Activated T-cell treated with anti-CD3 and anti-CD28 coated beads for 24 hours (primary cell): Measurements from ENCODE around the gene POLR1B.
"Not testable (repeated sequence)": the region's sequence is repeated elsewhere in the genome, so short reads cannot be mapped to it uniquely, and the experiment has no call there.

ENCODE experiments used
- DNase-seq: peaks from one replicate; pipeline ENCODE4 v3.0.0-alpha.2; 2020; ENCODE audit warnings: low read depth

The POLR1B gene

GRCh38 chr2:112600634-112601033 lies 58.4 kb downstream of the POLR1B start:
- no peak for DNase-seq

- no peak for DNase-seq
Measured at GRCh38 chr2:112601754-112602153, 59.5 kb downstream of the POLR1B start.

- no peak for DNase-seq
Measured at GRCh38 chr2:112602917-112603316, 60.7 kb downstream of the POLR1B start.

DNA sequence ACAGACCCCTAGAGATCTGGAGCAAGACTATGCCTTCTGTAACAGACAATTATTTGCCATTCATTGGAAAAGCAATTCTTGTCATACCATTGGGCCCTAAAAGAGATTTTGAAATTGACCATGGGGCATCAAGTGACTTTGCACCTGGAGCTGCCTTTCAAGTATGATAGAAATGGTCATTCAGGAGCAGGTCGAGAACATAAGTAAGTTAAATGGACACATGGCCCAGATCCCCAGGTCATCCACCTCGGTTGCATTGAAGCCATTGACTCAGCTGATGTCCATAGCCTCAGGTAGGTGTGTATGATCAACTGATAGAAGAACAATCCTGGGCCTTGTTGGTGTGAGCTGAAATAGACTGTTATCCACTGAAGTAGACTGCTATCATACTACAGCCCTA lies 61.5 kb downstream of the POLR1B start:
- DNase-seq = no peak

- no peak for DNase-seq
Measured at GRCh38 chr2:112604952-112605351, 62.7 kb downstream of the POLR1B start.

- DNase-seq = no peak
Measured at GRCh38 chr2:112605926-112606325, 63.7 kb downstream of the POLR1B start.

GRCh38 chr2:112606547-112606946 lies 64.3 kb downstream of the POLR1B start:
- no peak for DNase-seq

DNA sequence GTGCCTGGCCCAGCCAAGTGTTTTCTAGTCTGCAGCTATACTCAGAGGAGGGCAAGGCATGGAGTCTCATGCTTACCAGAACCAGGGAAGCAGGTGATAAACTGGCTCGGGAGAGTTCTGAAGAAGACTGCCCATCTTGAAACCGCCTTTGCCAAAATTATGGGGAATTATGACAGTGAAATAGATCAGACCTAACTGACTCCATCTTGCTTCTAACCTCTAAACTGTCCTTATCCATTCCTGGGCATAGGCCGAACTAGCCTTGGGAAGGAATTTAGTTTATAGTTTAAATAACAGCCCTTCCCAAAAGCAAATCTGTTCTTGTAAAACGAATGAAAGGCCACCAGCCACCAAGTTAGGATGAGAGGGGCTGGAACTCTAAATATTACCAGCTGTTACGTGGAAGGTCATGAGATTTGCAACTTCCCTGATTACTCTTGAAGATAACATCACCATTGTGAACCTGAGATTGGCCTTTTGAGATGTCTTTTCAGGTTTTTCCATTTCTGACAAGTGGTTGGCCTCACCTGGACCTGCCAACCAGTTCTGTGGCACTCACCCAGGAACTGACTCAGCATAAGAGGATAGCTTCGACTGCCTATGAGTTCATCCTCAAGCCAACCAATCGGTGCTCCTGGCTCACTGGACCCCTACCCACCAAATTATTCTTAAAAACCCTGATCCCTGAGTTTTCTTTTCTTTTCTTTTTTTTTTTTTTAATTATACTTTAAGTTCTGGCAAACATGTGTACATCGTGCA lies 65.6 kb downstream of the POLR1B start:
- DNase-seq = no peak

GRCh38 chr2:112609320-112609719 lies 67.1 kb downstream of the POLR1B start:
- DNase-seq = not testable (repeated sequence)

- not testable (repeated sequence) for DNase-seq
Measured at GRCh38 chr2:112612283-112612682, 70.0 kb downstream of the POLR1B start.

DNA sequence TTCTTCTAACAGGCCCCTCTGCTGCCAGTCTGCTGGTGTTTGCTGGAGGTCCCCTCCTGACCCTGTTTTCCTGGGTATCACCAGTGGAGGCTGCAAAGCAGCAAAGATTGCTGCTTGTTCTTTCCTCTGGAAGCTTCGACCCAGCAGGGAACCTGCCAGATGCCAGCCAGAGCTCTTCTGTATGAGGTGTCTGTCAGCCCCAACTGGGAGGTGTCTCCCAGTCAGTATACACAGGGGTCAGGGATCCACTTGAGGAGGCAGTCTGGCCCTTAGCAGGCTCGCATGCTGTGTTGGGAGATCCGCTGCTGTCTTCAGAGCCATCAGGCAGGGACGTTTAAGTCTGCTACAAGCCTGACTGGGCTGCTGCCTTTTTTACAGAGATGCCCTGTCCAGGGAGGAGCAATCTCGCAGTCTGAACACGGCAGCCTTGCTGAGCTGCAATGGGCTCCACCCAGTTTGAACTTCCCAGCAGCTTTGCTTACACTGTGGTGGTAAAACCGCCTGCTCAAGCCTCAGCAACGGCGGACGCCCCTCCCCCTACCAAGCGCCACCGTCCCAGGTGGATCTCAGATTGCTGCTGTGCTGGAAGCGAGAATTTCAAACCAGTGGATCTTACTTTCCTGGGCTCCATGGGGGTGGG lies 72.1 kb downstream of the POLR1B start:
- no peak for DNase-seq

DNA sequence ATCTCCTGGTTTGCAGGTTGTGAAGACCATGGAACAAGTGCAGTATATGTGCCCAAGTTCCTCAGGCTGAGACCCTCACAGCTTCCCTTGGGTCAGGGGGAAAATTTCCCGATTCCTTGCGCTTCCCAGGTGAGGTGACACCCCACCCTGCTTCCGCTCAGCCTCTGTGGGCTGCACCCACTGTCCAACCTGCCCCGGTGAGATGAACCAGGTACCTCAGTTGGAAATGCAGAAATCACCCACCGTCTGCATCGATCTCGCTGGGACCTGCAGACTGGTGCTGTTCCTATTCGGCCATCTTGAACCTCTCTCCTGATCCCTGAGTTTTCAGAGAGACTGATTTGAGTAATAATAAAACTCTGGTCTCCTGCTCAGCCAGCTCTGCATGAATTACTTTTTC lies 72.8 kb downstream of the POLR1B start:
- no peak for DNase-seq

DNA sequence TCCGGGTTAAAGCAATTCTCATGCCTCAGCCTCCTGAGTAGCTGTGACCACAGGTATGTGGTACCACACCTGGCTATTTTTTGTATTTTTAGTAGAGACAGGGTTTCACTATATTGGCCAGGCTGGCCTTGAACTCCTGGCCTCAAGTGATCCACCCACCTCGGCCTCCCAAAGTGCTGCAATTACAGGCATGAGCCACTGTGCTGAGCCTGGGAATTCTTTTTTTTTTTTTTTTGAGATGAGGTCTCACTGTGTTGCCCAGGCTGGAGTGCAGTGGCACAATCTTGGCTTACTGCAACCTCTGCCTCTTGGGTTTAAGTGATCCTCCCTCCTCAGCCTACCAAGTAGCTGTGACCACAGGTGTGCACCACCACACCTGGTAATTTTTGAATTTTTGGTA lies 73.5 kb downstream of the POLR1B start:
- not testable (repeated sequence) for DNase-seq

GRCh38 chr2:112618383-112618782 lies 76.1 kb downstream of the POLR1B start:
- DNase-seq = no peak

GRCh38 chr2:112621790-112622527 lies 79.7 kb downstream of the POLR1B start:
- DNase-seq = no peak

DNA sequence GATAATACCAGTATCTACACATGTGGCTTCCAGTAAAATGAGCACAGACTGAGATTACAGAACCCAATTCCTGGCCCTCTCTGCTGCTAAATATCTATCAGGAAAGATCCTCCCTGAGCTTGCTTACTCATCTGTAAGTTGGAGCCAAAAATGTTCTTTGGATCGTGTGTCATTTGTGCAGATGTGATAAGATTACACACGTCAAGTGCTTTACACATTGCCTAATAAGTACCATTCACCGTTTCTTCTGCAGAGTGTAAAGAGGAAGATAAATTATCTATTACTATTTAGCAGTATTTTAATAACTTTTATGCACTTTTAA lies 80.2 kb downstream of the POLR1B start:
- no peak for DNase-seq

DNA sequence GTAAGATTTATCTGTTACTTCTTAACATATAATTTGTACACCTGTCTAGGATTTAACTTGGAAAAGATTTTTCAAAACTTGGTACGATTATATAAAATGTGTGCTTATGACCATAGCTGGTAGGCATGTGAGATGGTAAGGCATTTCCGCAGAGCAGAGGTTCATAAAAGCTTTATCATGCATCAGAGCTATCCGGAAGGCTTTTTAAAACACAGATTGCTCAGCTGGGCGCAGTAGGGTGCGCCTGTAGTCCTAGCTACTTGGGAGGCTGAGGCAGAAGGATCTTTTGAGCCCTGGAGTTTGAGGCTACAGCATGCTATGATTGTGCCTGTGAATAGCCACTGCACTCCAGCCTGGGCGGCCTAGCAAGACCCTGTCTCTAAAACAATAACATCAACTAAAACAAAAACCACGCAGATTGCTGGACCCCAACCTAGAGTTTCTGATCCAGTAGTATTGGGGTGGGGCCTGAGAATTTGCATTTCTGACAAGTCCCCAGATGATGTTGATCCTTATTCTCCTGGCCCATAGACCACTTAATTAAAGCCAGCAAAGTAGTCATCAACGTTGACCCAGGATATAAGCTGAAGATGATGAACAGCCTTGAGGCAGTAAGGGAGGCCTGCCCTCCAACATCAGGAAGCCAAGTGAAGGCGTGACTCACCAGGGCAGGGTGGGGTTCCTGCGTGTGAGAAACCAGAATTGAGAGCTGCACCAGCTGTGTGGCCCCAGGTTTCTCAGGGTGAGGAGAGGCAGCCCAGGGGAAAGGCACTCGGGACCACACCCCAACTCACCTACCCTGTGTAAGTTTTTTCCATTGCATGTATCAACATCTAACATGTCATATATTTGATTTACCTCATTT lies 81.9 kb downstream of the POLR1B start:
- DNase-seq = peak; percentile 63

- no peak for DNase-seq
Measured at GRCh38 chr2:112625474-112626114, 83.3 kb downstream of the POLR1B start.

- DNase-seq = peak; percentile 48
Measured at GRCh38 chr2:112626604-112627059, 84.4 kb downstream of the POLR1B start.
